WTC11 (cell line): ENCODE data around the gene LRP1. TPM values are rescaled to one million over a fixed set of nuclear protein-coding genes. Genes with fewer than 3 reads are reported as not detected.

ENCODE experiments used
- ATAC-seq: fragments of 200-7000 bp; cut with Tn5 transposase; 2 replicates; pipeline ENCODE4 v1.10.0; 2021; ENCODE audit warnings: mild to moderate bottlenecking, moderate library complexity
- CTCF ChIA-PET: fragments of 300-600 bp; sonication (Branson Sonifier 250); formaldehyde crosslinking; loops from one replicate; lab custom pipeline; 2021; ENCODE audit warnings: antibody characterized with exemption; lab: Charles Lee
- POLR2A ChIA-PET: fragments of 350-600 bp; sonication (Branson Sonifier 250); formaldehyde crosslinking; loops from one replicate; lab custom pipeline; 2021; ENCODE audit warnings: antibody characterized with exemption; lab: Charles Lee
- DNase-seq: peaks from one replicate; pipeline ENCODE4 v3.0.0; 2021; ENCODE audit warnings: low spot score
- H3K27ac Mint-ChIP-seq: 2 replicates; pipeline ENCODE4 v1.8.0; 2021; ENCODE audit warnings: mixed read lengths
- H3K27me3 Mint-ChIP-seq: 2 replicates; pipeline ENCODE4 v1.8.0; 2021; ENCODE audit warnings: low read depth, mild to moderate bottlenecking, moderate library complexity, mixed read lengths
- H3K36me3 Mint-ChIP-seq: 2 replicates; pipeline ENCODE4 v1.8.0; 2021; ENCODE audit warnings: mixed read lengths
- H3K4me1 Mint-ChIP-seq: 2 replicates; pipeline ENCODE4 v1.8.0; 2022; ENCODE audit warnings: mixed read lengths
- H3K4me3 Mint-ChIP-seq: 2 replicates; pipeline ENCODE4 v1.8.0; 2021; ENCODE audit warnings: mild to moderate bottlenecking, moderate library complexity, mixed read lengths
- H3K9me3 Mint-ChIP-seq: 2 replicates; pipeline ENCODE4 v1.8.0; 2021; ENCODE audit warnings: mixed read lengths
- AR ChIP-seq: fragments of 250-450 bp; sonication (Bioruptor Pico); IDR thresholded peaks from 2 replicates; pipeline ENCODE4 v1.9.0; 2021; ENCODE audit warnings: mild to moderate bottlenecking
- ARID4B ChIP-seq: sonication (generic); formaldehyde crosslinking; IDR thresholded peaks from 2 replicates; pipeline ENCODE4 v1.8.0; 2023; ENCODE audit warnings: missing genetic modification reagents, mild to moderate bottlenecking, borderline replicate concordance
- ATF6 ChIP-seq: sonication (generic); formaldehyde crosslinking; IDR thresholded peaks from 2 replicates; pipeline ENCODE4 v1.8.1; 2023; ENCODE audit warnings: mild to moderate bottlenecking, missing genetic modification reagents
- CTCF ChIP-seq: fragments of 200-600 bp; IDR thresholded peaks from 2 replicates; pipeline ENCODE4 v1.8.0; 2022; ENCODE audit warnings: antibody characterized with exemption
- ETV6 ChIP-seq: sonication (generic); formaldehyde crosslinking; IDR thresholded peaks from 2 replicates; pipeline ENCODE4 v1.8.1; 2022; ENCODE audit warnings: mild to moderate bottlenecking, missing genetic modification reagents
- FOXK1 ChIP-seq: sonication (generic); formaldehyde crosslinking; IDR thresholded peaks from 2 replicates; pipeline ENCODE4 v1.8.0; 2022; ENCODE audit warnings: mild to moderate bottlenecking, moderate library complexity, missing genetic modification reagents
- GRHL2 ChIP-seq: fragments of 250-450 bp; sonication (Bioruptor Pico); IDR thresholded peaks from 2 replicates; pipeline ENCODE4 v1.8.0; 2022; ENCODE audit warnings: mild to moderate bottlenecking, moderate library complexity; ENCODE audit not compliant: insufficient replicate concordance, severe bottlenecking
- HMGA2 ChIP-seq: fragments of 250-450 bp; sonication (Bioruptor Pico); IDR thresholded peaks from 2 replicates; pipeline ENCODE4 v1.4.0; 2021; ENCODE audit warnings: mild to moderate bottlenecking, moderate library complexity
- MAX ChIP-seq: sonication (generic); formaldehyde crosslinking; IDR thresholded peaks from 2 replicates; pipeline ENCODE4 v1.8.0; 2022; ENCODE audit warnings: mild to moderate bottlenecking, missing genetic modification reagents
- MYBL2 ChIP-seq: sonication (generic); formaldehyde crosslinking; IDR thresholded peaks from 2 replicates; pipeline ENCODE4 v1.8.1; 2023; ENCODE audit warnings: mild to moderate bottlenecking, moderate library complexity, missing genetic modification reagents
- NFYB ChIP-seq: sonication (generic); formaldehyde crosslinking; conservative IDR thresholded peaks from 2 replicates; pipeline ENCODE4 v1.8.0; 2022; ENCODE audit warnings: low read depth, missing genetic modification reagents
- SMAD4 ChIP-seq: sonication (generic); formaldehyde crosslinking; IDR thresholded peaks from 2 replicates; pipeline ENCODE4 v1.8.0; 2022; ENCODE audit warnings: mild to moderate bottlenecking, missing genetic modification reagents
- TEAD1 ChIP-seq: sonication (generic); formaldehyde crosslinking; IDR thresholded peaks from 2 replicates; pipeline ENCODE4 v1.8.0; 2022; ENCODE audit warnings: mild to moderate bottlenecking, missing genetic modification reagents
- total RNA-seq: library from RNA; stranded (reverse); gene quantifications from 3 replicates; pipeline ENCODE4 v1.2.3, GENCODE V29; 2021

Gene LRP1
- total RNA-seq, 1 experiment from 2014 or later, result 120 TPM

- H3K4me1 Mint-ChIP-seq, result peaks cover 17% of the 10 kb centered on the region
- TF ChIP-seq ARID4B (CRISPR knock-in tag), result no peak
- TF ChIP-seq SMAD4 (CRISPR knock-in tag), result no peak
- no peak for TF ChIP-seq MAX (CRISPR knock-in tag)
- no peak for TF ChIP-seq ETV6 (CRISPR knock-in tag)
- no peak for TF ChIP-seq NFYB (CRISPR knock-in tag)
- no peak for TF ChIP-seq GRHL2 (CRISPR knock-in tag)
- TF ChIP-seq ATF6, result no peak
- TF ChIP-seq FOXK1 (CRISPR knock-in tag), result no peak
- TF ChIP-seq CTCF, result no peak
- no peak for TF ChIP-seq MYBL2 (CRISPR knock-in tag)
- TF ChIP-seq TEAD1 (CRISPR knock-in tag), result no peak
- TF ChIP-seq HMGA2, result no peak
- TF ChIP-seq AR (CRISPR knock-in tag), result no peak
- DNase-seq (no peak), ATAC-seq (no peak)
- H3K36me3 Mint-ChIP-seq, result peaks cover 30% of the 10 kb centered on the region
- H3K27ac Mint-ChIP-seq, result no peak overlapping the region
- CTCF ChIA-PET, result interaction anchor here (0.7 to 6.5 kb wide), 4 partner anchors 11 to 29 kb away, joined by 3 to 46 read pairs (median 3); partner anchors contain the start of gene STAT6
- no peaks in the 10 kb centered on the region for H3K27me3 Mint-ChIP-seq
- POLR2A ChIA-PET, result interaction anchor here (1.4 kb wide), 1 partner anchor 12 kb away, joined by 4 read pairs; the partner anchor contains the start of gene STAT6
- no peak overlapping the region for H3K4me3 Mint-ChIP-seq
- no peaks in the 10 kb centered on the region for H3K9me3 Mint-ChIP-seq
Observed at GRCh38 chr12:57098546-57098945, 29.7 kb upstream of the LRP1 start.
